ENCODE results near the gene SLC7A7. TPM values are rescaled to one million over a fixed set of nuclear protein-coding genes. Genes with fewer than 3 reads are reported as not detected.

SLC7A7 gene
- total RNA-seq, 2 experiments from 2014 or later, result 0.23 TPM; not detected in 1

GRCh38 chr14:22842211-22843122 lies 27.2 kb upstream of the SLC7A7 start:
- no peaks in the 10 kb centered on the region for H3K36me3 Mint-ChIP-seq (ENCODE audit: low read depth)
- no peak overlapping the region for H3K27ac Mint-ChIP-seq
- H3K4me3 Mint-ChIP-seq, result no peak overlapping the region
- no peaks in the 10 kb centered on the region for H3K9me3 Mint-ChIP-seq (ENCODE audit: insufficient read depth)
- ATAC-seq (no peak), DNase-seq (no peak)
- H3K27me3 Mint-ChIP-seq (ENCODE audit: low read depth), result peaks cover 13% of the 10 kb centered on the region
- ChIA-PET CTCF (interaction anchor here (0.8 to 25.2 kb wide), 3 partner anchors 10 to 272 kb away, joined by 3 to 590 read pairs (median 4); partner anchors contain the start of genes MMP14 and MRPL52), POLR2A (interaction anchor here (1.0 kb wide), 1 partner anchor 8 kb away, joined by 3 read pairs; no protein-coding TSS in a partner anchor)
- H3K4me1 Mint-ChIP-seq (ENCODE audit: low read depth), result peaks cover 17% of the 10 kb centered on the region

GRCh38 chr14:22841769-22842168 lies 26.5 kb upstream of the SLC7A7 start:
- no peak for ATAC-seq
- DNase-seq, result no peak
- Mint-ChIP-seq H3K4me1 (ENCODE audit: low read depth) (peaks cover 23% of the 10 kb centered on the region), H3K36me3 (ENCODE audit: low read depth) (peaks cover 4% of the 10 kb centered on the region), H3K27me3 (ENCODE audit: low read depth) (peaks cover 14% of the 10 kb centered on the region), H3K4me3 (no peak overlapping the region), H3K27ac (no peak overlapping the region), H3K9me3 (ENCODE audit: insufficient read depth) (no peaks in the 10 kb centered on the region)
- ChIA-PET POLR2A (interaction anchor here (0.8 kb wide), 1 partner anchor 12 kb away, joined by 6 read pairs; no protein-coding TSS in a partner anchor), CTCF (interaction anchor here (1.7 to 4.5 kb wide), 2 partner anchors 14 to 18 kb away, joined by 4 to 36 read pairs; no protein-coding TSS in a partner anchor)

GRCh38 chr14:22841311-22841710 lies 26.1 kb upstream of the SLC7A7 start:
- ATAC-seq, result no peak
- ChIA-PET CTCF (interaction anchor here (0.7 to 23.8 kb wide), 4 partner anchors 13 to 254 kb away, joined by 3 to 590 read pairs (median 20); partner anchors contain the start of genes ACIN1 and C14orf119), POLR2A (interaction anchor here (0.8 kb wide), 1 partner anchor 11 kb away, joined by 6 read pairs; no protein-coding TSS in a partner anchor)
- H3K4me1 Mint-ChIP-seq (ENCODE audit: low read depth), result peaks cover 24% of the 10 kb centered on the region
- DNase-seq, result no peak
- H3K9me3 Mint-ChIP-seq (ENCODE audit: insufficient read depth), result no peaks in the 10 kb centered on the region
- no peak overlapping the region for H3K4me3 Mint-ChIP-seq
- no peak overlapping the region for H3K27ac Mint-ChIP-seq
- peaks cover 6% of the 10 kb centered on the region for H3K36me3 Mint-ChIP-seq (ENCODE audit: low read depth)
- H3K27me3 Mint-ChIP-seq (ENCODE audit: low read depth), result peaks cover 15% of the 10 kb centered on the region

- Mint-ChIP-seq H3K9me3 (ENCODE audit: insufficient read depth) (no peaks in the 10 kb centered on the region), H3K36me3 (ENCODE audit: low read depth) (peaks cover 24% of the 10 kb centered on the region), H3K4me1 (ENCODE audit: low read depth) (peaks cover 25% of the 10 kb centered on the region), H3K27me3 (ENCODE audit: low read depth) (peaks cover 12% of the 10 kb centered on the region), H3K4me3 (no peak overlapping the region), H3K27ac (no peak overlapping the region)
- CTCF ChIA-PET, result interaction anchor here (1.1 to 23.8 kb wide), 4 partner anchors 15 to 921 kb away, joined by 3 to 590 read pairs (median 22); no protein-coding TSS in a partner anchor
- DNase-seq (no peak), ATAC-seq (no peak)
- POLR2A ChIA-PET, result interaction anchor here (1.0 to 2.1 kb wide), 2 partner anchors 9 to 80 kb away, joined by 4 to 8 read pairs; partner anchors contain the start of genes MRPL52 and RBM23
These were observed 24.0 kb upstream of the SLC7A7 start for GRCh38 chr14:22839159-22839779.

GRCh38 chr14:22838631-22839041 lies 23.4 kb upstream of the SLC7A7 start:
- ChIA-PET POLR2A (interaction anchor here (2.1 kb wide), 1 partner anchor 8 kb away, joined by 8 read pairs; the partner anchor contains the start of gene MRPL52), CTCF (interaction anchor here (1.1 to 23.8 kb wide), 4 partner anchors 15 to 920 kb away, joined by 3 to 590 read pairs (median 22); no protein-coding TSS in a partner anchor)
- H3K27me3 Mint-ChIP-seq (ENCODE audit: low read depth), result peaks cover 12% of the 10 kb centered on the region
- no peak for DNase-seq
- H3K36me3 Mint-ChIP-seq (ENCODE audit: low read depth), result peaks cover 29% of the 10 kb centered on the region
- H3K27ac Mint-ChIP-seq, result no peak overlapping the region
- peaks cover 25% of the 10 kb centered on the region for H3K4me1 Mint-ChIP-seq (ENCODE audit: low read depth)
- no peaks in the 10 kb centered on the region for H3K9me3 Mint-ChIP-seq (ENCODE audit: insufficient read depth)
- no peak overlapping the region for H3K4me3 Mint-ChIP-seq
- ATAC-seq, result no peak

- CTCF ChIA-PET, result interaction anchor here (2.4 to 23.8 kb wide), 3 partner anchors 15 to 268 kb away, joined by 8 to 590 read pairs (median 36); no protein-coding TSS in a partner anchor
- H3K27me3 Mint-ChIP-seq (ENCODE audit: low read depth), result peaks cover 12% of the 10 kb centered on the region
- no peak for ATAC-seq
- H3K9me3 Mint-ChIP-seq (ENCODE audit: insufficient read depth), result no peaks in the 10 kb centered on the region
- no peak overlapping the region for H3K4me3 Mint-ChIP-seq
- POLR2A ChIA-PET, result interaction anchor here (1.3 to 2.1 kb wide), 2 partner anchors 8 to 11 kb away, joined by 5 to 8 read pairs; partner anchors contain the start of gene MRPL52
- no peak for DNase-seq
- H3K36me3 Mint-ChIP-seq (ENCODE audit: low read depth), result peaks cover 33% of the 10 kb centered on the region
- peaks cover 25% of the 10 kb centered on the region for H3K4me1 Mint-ChIP-seq (ENCODE audit: low read depth)
- H3K27ac Mint-ChIP-seq, result no peak overlapping the region
These were observed 22.7 kb upstream of the SLC7A7 start for GRCh38 chr14:22837750-22838538.

GRCh38 chr14:22837114-22837749 lies 22.0 kb upstream of the SLC7A7 start:
- DNase-seq (no peak), ATAC-seq (no peak)
- Mint-ChIP-seq H3K9me3 (ENCODE audit: insufficient read depth) (no peaks in the 10 kb centered on the region), H3K27me3 (ENCODE audit: low read depth) (peaks cover 12% of the 10 kb centered on the region), H3K27ac (no peak overlapping the region), H3K4me1 (ENCODE audit: low read depth) (peaks cover 25% of the 10 kb centered on the region), H3K4me3 (no peak overlapping the region), H3K36me3 (ENCODE audit: low read depth) (peaks cover 35% of the 10 kb centered on the region)
- ChIA-PET POLR2A (interaction anchor here (1.3 kb wide), 1 partner anchor 11 kb away, joined by 5 read pairs; no protein-coding TSS in a partner anchor), CTCF (interaction anchor here (4.5 to 23.8 kb wide), 2 partner anchors 14 to 18 kb away, joined by 36 to 590 read pairs; no protein-coding TSS in a partner anchor)

- H3K4me3 Mint-ChIP-seq, result no peak within 1 kb of the TSS
- H3K4me1 Mint-ChIP-seq (ENCODE audit: low read depth), result peaks cover 30% of the 10 kb centered on the region
- H3K27me3 Mint-ChIP-seq (ENCODE audit: low read depth), result peaks cover 10% of the 10 kb centered on the region
- ATAC-seq (no peak), DNase-seq (no peak)
- H3K9me3 Mint-ChIP-seq (ENCODE audit: insufficient read depth), result no peaks in the 10 kb centered on the region
- CTCF ChIA-PET, result interaction anchor here (23.8 kb wide), 1 partner anchor 18 kb away, joined by 590 read pairs; no protein-coding TSS in a partner anchor
- POLR2A ChIA-PET, result interaction anchor here (1.3 kb wide), 1 partner anchor 12 kb away, joined by 5 read pairs; no protein-coding TSS in a partner anchor
- no peak within 1 kb of the TSS for H3K27ac Mint-ChIP-seq
- peaks cover 40% of the 10 kb centered on the region for H3K36me3 Mint-ChIP-seq (ENCODE audit: low read depth)
These were observed 21.3 kb upstream of the SLC7A7 start, which contains the start of gene MMP14 for GRCh38 chr14:22836301-22837113. MMP14 (plus strand) TSS chr14:22836585; CDS start chr14:22836818, 233 bp downstream.

- Mint-ChIP-seq H3K4me1 (ENCODE audit: low read depth) (peaks cover 37% of the 10 kb centered on the region), H3K4me3 (no peak overlapping the region), H3K9me3 (ENCODE audit: insufficient read depth) (no peaks in the 10 kb centered on the region), H3K36me3 (ENCODE audit: low read depth) (peaks cover 46% of the 10 kb centered on the region), H3K27ac (no peak overlapping the region), H3K27me3 (ENCODE audit: low read depth) (peaks cover 10% of the 10 kb centered on the region)
- ATAC-seq, result no peak
- no peak for DNase-seq
- CTCF ChIA-PET, result interaction anchor here (1.2 to 23.8 kb wide), 2 partner anchors 19 to 265 kb away, joined by 9 to 590 read pairs; no protein-coding TSS in a partner anchor
- POLR2A ChIA-PET, result interaction anchor here (0.7 to 1.1 kb wide), 2 partner anchors 16 to 69 kb away, joined by 3 read pairs; partner anchors contain the start of gene OXA1L
These were observed 20.3 kb upstream of the SLC7A7 start for GRCh38 chr14:22835505-22835904.
